GM19468 (cell line): Measurements from ENCODE around the gene CAPZA1.
"Not testable (repeated sequence)": the region's sequence is repeated elsewhere in the genome, so short reads cannot be mapped to it uniquely, and the experiment has no call there.

Experiments used
- ATAC-seq: cut with Tn5 transposase; IDR thresholded peaks from one replicate; pipeline ENCODE4 v1.9.1; 2021; ENCODE audit warnings: mild to moderate bottlenecking, moderate library complexity, moderate number of reproducible peaks; ENCODE audit not compliant: unreplicated experiment; ENCODE audit errors: extremely low read depth

Gene CAPZA1

GRCh38 chr1:112626193-112626592, 6.6 kb downstream of the CAPZA1 start:
- ATAC-seq, result no peak

GRCh38 chr1:112626887-112627286, 7.3 kb downstream of the CAPZA1 start:
- ATAC-seq, result no peak

- no peak for ATAC-seq
Measured at GRCh38 chr1:112628516-112628915, 8.9 kb downstream of the CAPZA1 start.

- no peak for ATAC-seq
Measured at GRCh38 chr1:112629256-112629655, 9.6 kb downstream of the CAPZA1 start.

- ATAC-seq, result no peak
Measured at GRCh38 chr1:112633628-112634027, 14.0 kb downstream of the CAPZA1 start.

- no peak for ATAC-seq
Measured at GRCh38 chr1:112634367-112634766, 14.7 kb downstream of the CAPZA1 start.

GRCh38 chr1:112636056-112636455, 16.4 kb downstream of the CAPZA1 start:
- ATAC-seq, result no peak

GRCh38 chr1:112636597-112637253, 17.1 kb downstream of the CAPZA1 start:
- ATAC-seq, result peak; percentile 17

- no peak for ATAC-seq
Measured at GRCh38 chr1:112637254-112638109, 17.9 kb downstream of the CAPZA1 start.

GRCh38 chr1:112638110-112638428, 18.4 kb downstream of the CAPZA1 start:
- no peak for ATAC-seq

- ATAC-seq, result not testable (repeated sequence)
Measured at GRCh38 chr1:112640437-112640836, 20.8 kb downstream of the CAPZA1 start.

GRCh38 chr1:112643080-112643479, 23.4 kb downstream of the CAPZA1 start:
- no peak for ATAC-seq

GRCh38 chr1:112646225-112646624, 26.6 kb downstream of the CAPZA1 start:
- ATAC-seq, result no peak

GRCh38 chr1:112651205-112651604, 31.6 kb downstream of the CAPZA1 start:
- ATAC-seq, result no peak

GRCh38 chr1:112665857-112666256, 46.2 kb downstream of the CAPZA1 start:
- no peak for ATAC-seq

GRCh38 chr1:112666946-112667345, 47.3 kb downstream of the CAPZA1 start:
- ATAC-seq, result no peak

GRCh38 chr1:112672009-112672408, 52.4 kb downstream of the CAPZA1 start:
- no peak for ATAC-seq

GRCh38 chr1:112672842-112673241, 53.2 kb downstream of the CAPZA1 start:
- ATAC-seq, result no peak

GRCh38 chr1:112673592-112674439, 54.2 kb downstream of the CAPZA1 start:
- no peak for ATAC-seq

GRCh38 chr1:112674440-112674985, 54.9 kb downstream of the CAPZA1 start, which contains the start of gene MOV10:
Gene MOV10, plus strand, starts transcription at chr1:112674659. Its CDS starts 254 bp downstream, at chr1:112674913.
- peak; percentile 31 for ATAC-seq
